HFFc6 (cell line): ENCODE data around the gene FGF22. TPM values are rescaled to one million over a fixed set of nuclear protein-coding genes. Genes with fewer than 3 reads are reported as not detected.
A peak's percentile ranks its signal among the peaks of the same experiment; 100 is the strongest.

Experiments used
- DNase-seq: peaks from one replicate; pipeline ENCODE4 v3.0.0-alpha.2; 2018
- H3K27ac Mint-ChIP-seq: 2 replicates; pipeline ENCODE4 v1.8.0; 2020; ENCODE audit warnings: mild to moderate bottlenecking, mixed read lengths
- H3K27me3 Mint-ChIP-seq: 2 replicates; pipeline ENCODE4 v1.8.0; 2021; ENCODE audit warnings: mild to moderate bottlenecking, moderate library complexity, mixed read lengths; ENCODE audit not compliant: insufficient read depth
- H3K36me3 Mint-ChIP-seq: 2 replicates; pipeline ENCODE4 v1.8.0; 2021; ENCODE audit warnings: low read depth, mixed read lengths
- H3K4me1 Mint-ChIP-seq: 2 replicates; pipeline ENCODE4 v1.8.0; 2020; ENCODE audit warnings: low read depth, mixed read lengths
- H3K4me3 Mint-ChIP-seq: 2 replicates; pipeline ENCODE4 v1.8.0; 2020; ENCODE audit warnings: mild to moderate bottlenecking, moderate library complexity, mixed read lengths
- H3K9me3 Mint-ChIP-seq: 2 replicates; pipeline ENCODE4 v1.8.0; 2020; ENCODE audit warnings: mild to moderate bottlenecking, mixed read lengths
- CTCF ChIP-seq: fragments of 200-600 bp; sonication (generic); IDR thresholded peaks from 2 replicates; pipeline ENCODE4 v1.5.0; 2021; ENCODE audit warnings: antibody characterized with exemption, mild to moderate bottlenecking
- long read RNA-seq: library from polyadenylated mRNA; unstranded; transcript quantifications from one replicate; pipeline ENCODE4 v2.0.0, GENCODE V29; 2019
- total RNA-seq, 6 experiments: library from RNA; stranded (reverse); fragmentation: NEBNext Ultra II Directional; extraction: Animal tissue kit (Norgen Biotek cat#: 25700); gene quantifications; 2 replicates in 1 of 6; 3 replicates in 5 of 6; pipeline ENCODE4 v1.2.3, GENCODE V29; 2021

The FGF22 gene
- under 1 TPM in 2 of 6 experiments, not detected in 4; 0.17 to 0.18 TPM for total RNA-seq
- long read RNA-seq, partial matches to known transcripts, result 0 of 2 reads
- long read RNA-seq, other reads (novel, unspliced or antisense), result 2 of 2 reads

- H3K27ac Mint-ChIP-seq, result peak within 1 kb of the TSS; percentile 69
- peak; percentile 79 for DNase-seq
- peaks cover 5% of the 10 kb centered on the region for H3K27me3 Mint-ChIP-seq
- peaks cover 6% of the 10 kb centered on the region for H3K4me1 Mint-ChIP-seq
- H3K36me3 Mint-ChIP-seq, result no peaks in the 10 kb centered on the region
- H3K4me3 Mint-ChIP-seq, result peak within 1 kb of the TSS; percentile 87
- no peak for TF ChIP-seq CTCF
- no peaks in the 10 kb centered on the region for H3K9me3 Mint-ChIP-seq
Observed at GRCh38 chr19:639253-640160, at the start of gene FGF22. Gene FGF22 (plus strand): TSS chr19:639879. CDS start chr19:639926, 47 bp downstream.

GRCh38 chr19:590396-590745 lies 49.3 kb upstream of the FGF22 start:
- no peak for DNase-seq
- TF ChIP-seq CTCF, result no peak
- Mint-ChIP-seq H3K9me3 (no peaks in the 10 kb centered on the region), H3K27me3 (peaks cover 14% of the 10 kb centered on the region), H3K4me3 (no peak overlapping the region), H3K36me3 (no peaks in the 10 kb centered on the region), H3K27ac (no peak overlapping the region), H3K4me1 (peaks cover 17% of the 10 kb centered on the region)

GRCh38 chr19:590750-591098 lies 49.0 kb upstream of the FGF22 start:
- TF ChIP-seq CTCF, result no peak
- Mint-ChIP-seq H3K36me3 (no peaks in the 10 kb centered on the region), H3K9me3 (no peaks in the 10 kb centered on the region), H3K27me3 (peaks cover 14% of the 10 kb centered on the region), H3K4me1 (peaks cover 17% of the 10 kb centered on the region), H3K4me3 (no peak overlapping the region), H3K27ac (no peak overlapping the region)
- DNase-seq, result no peak

- Mint-ChIP-seq H3K36me3 (no peaks in the 10 kb centered on the region), H3K4me1 (peaks cover 14% of the 10 kb centered on the region), H3K4me3 (no peak overlapping the region; the same call in 1 of the 2 replicates), H3K27me3 (peaks cover 12% of the 10 kb centered on the region), H3K9me3 (no peaks in the 10 kb centered on the region), H3K27ac (no peak overlapping the region)
- TF ChIP-seq CTCF, result no peak
- DNase-seq, result no peak
Observed at GRCh38 chr19:591099-591958, 48.4 kb upstream of the FGF22 start.

GRCh38 chr19:592101-592500 lies 47.6 kb upstream of the FGF22 start:
- H3K27ac Mint-ChIP-seq, result no peak overlapping the region
- no peak overlapping the region for H3K4me3 Mint-ChIP-seq
- H3K27me3 Mint-ChIP-seq, result peaks cover 12% of the 10 kb centered on the region
- H3K36me3 Mint-ChIP-seq, result no peaks in the 10 kb centered on the region
- peaks cover 6% of the 10 kb centered on the region for H3K4me1 Mint-ChIP-seq
- no peak for DNase-seq
- TF ChIP-seq CTCF, result no peak
- no peaks in the 10 kb centered on the region for H3K9me3 Mint-ChIP-seq
